ENCODE measurements around the gene PKN1. TPM values are rescaled to one million over a fixed set of nuclear protein-coding genes. Genes with fewer than 3 reads are reported as not detected.
A peak's percentile ranks its signal among the peaks of the same experiment; 100 is the strongest.

PKN1 gene
- total RNA-seq, 3 donors from 2014 or later (not counting 1 experiment from before 2014, with no cell fraction given) = 323 to 351 (median 350) TPM

DNA sequence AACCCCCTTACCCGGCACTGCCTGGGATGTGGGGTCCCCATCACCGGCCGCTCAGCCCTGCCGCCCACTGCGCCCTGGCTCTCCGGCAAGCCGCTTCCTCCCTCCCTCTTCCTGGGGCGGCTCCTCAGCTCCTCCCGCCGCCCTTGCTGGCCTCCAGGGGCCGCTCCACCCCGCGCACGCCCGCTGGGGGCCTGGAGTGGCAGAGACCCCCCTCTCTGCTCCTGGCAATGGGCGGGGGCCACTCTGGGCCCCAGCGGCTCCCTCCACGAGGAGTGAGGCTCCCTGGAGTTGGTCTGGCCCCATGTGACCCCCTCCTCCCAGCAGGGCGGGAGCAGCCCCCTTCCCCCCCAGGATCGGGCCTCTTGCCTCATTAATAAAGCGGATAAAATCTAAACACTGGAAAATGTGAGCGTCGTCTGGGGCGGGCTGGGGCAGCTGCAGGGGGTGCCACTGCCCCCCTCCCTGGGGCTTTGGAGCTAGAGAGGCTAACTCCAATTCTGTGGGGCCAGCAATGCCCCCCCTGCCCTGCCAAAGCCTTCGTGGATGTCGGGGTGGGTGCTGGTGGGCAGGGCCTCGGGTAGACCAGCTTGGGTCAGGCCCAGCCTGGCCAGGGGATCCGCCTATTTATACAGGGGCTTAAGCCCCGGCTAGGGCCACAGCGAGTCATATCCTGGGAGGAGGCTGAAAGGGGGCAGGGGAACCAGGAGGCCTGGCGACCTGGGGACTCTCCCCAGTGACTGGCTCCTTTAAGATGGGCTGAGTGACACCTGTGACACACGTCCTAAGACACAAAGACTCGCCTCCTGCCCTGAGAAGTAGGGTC, 42.4 kb downstream of the PKN1 start, which contains the start of gene PTGER1:
Gene PTGER1, minus strand, starts transcription at position 104 of the 823 bp plus-strand sequence. CDS start 1,034 bp downstream, outside the sequence.
- TF ChIP-seq, protein P1, sequence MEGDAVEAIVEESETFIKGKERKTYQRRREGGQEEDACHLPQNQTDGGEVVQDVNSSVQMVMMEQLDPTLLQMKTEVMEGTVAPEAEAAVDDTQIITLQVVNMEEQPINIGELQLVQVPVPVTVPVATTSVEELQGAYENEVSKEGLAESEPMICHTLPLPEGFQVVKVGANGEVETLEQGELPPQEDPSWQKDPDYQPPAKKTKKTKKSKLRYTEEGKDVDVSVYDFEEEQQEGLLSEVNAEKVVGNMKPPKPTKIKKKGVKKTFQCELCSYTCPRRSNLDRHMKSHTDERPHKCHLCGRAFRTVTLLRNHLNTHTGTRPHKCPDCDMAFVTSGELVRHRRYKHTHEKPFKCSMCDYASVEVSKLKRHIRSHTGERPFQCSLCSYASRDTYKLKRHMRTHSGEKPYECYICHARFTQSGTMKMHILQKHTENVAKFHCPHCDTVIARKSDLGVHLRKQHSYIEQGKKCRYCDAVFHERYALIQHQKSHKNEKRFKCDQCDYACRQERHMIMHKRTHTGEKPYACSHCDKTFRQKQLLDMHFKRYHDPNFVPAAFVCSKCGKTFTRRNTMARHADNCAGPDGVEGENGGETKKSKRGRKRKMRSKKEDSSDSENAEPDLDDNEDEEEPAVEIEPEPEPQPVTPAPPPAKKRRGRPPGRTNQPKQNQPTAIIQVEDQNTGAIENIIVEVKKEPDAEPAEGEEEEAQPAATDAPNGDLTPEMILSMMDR (IDR thresholded peaks at IDR 0.05) = no peak
- H3K9me3 Mint-ChIP-seq = no peaks in the 10 kb centered on the region
- Histone ChIP-seq H3K27me3 (ENCODE audit: control insufficient read depth, insufficient read depth, low read length) (peaks cover 11% of the 10 kb centered on the region), H3K4me1 (ENCODE audit: control insufficient read depth, insufficient read depth, low read length) (peaks cover 64% of the 10 kb centered on the region), H3K4me3 (ENCODE audit: low read length) (no peak within 1 kb of the TSS), H3K36me3 (ENCODE audit: control insufficient read depth, insufficient read depth, low read length) (peaks cover 17% of the 10 kb centered on the region), H3K27ac (ENCODE audit: low read length) (peak within 1 kb of the TSS; percentile 3), H3K9me3 (ENCODE audit: control insufficient read depth, insufficient read depth, low read length) (no peaks in the 10 kb centered on the region)
- no peaks in the 10 kb centered on the region for H3K36me3 Mint-ChIP-seq
- ATAC-seq (peak; percentile 43 to 67 (median 58)), DNase-seq (peak; percentile 60 to 67)
- peaks cover 0 to 11% of the 10 kb centered on the region in 2 donors for H3K27me3 Mint-ChIP-seq (ENCODE audit: low read depth in 2 of 2)
- 12% methylated on average over 33 of the region's 33 CpGs for WGBS (ENCODE audit: insufficient coverage)
- peak within 1 kb of the TSS; percentile 81 to 99 for H3K27ac Mint-ChIP-seq
- intact Hi-C loops (cut with micrococcal nuclease) = loop anchor here (1.0 to 10.0 kb wide), 6 partner anchors 16 to 591 kb away; partner anchors contain the start of genes ASF1B and DDX39A
- H3K4me1 Mint-ChIP-seq = peaks cover 29 to 54% of the 10 kb centered on the region in 2 donors
- H3K4me3 Mint-ChIP-seq = peak within 1 kb of the TSS; percentile 76

DNA sequence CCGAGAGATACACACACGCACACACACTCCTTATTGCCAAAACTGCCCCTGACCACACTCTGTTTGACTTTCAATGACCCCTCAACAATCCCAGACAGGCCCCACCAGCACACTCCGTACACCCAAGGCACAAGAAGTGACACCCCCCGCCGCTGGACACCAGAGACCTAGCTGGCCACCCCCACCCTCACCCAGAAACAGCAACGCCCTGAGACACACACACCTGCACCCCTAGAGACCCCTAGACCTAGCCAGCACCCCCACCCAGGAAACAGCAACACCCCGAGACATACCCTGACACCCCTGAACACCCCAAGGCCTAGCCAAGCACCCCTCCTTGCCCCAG, 43.2 kb downstream of the PKN1 start:
- H3K4me3 ChIP-seq (ENCODE audit: low read length) = no peak overlapping the region
- H3K27ac ChIP-seq (ENCODE audit: low read length) = peak overlapping the region; percentile 3
- H3K27me3 Mint-ChIP-seq (ENCODE audit: low read depth in 2 of 2) = peaks cover 0 to 11% of the 10 kb centered on the region in 2 donors
- H3K36me3 Mint-ChIP-seq = no peaks in the 10 kb centered on the region
- TF ChIP-seq, protein P1 (IDR thresholded peaks at IDR 0.05) = no peak
- H3K27me3 ChIP-seq (ENCODE audit: control insufficient read depth, insufficient read depth, low read length) = peaks cover 11% of the 10 kb centered on the region
- peak overlapping the region; percentile 76 for H3K4me3 Mint-ChIP-seq
- H3K9me3 Mint-ChIP-seq = no peaks in the 10 kb centered on the region
- intact Hi-C loops (cut with micrococcal nuclease) = loop anchor here (1.0 to 10.0 kb wide), 6 partner anchors 17 to 591 kb away; partner anchors contain the start of genes ASF1B and DDX39A
- peak overlapping the region; percentile 81 to 99 for H3K27ac Mint-ChIP-seq
- no peak for DNase-seq
- no peaks in the 10 kb centered on the region for H3K9me3 ChIP-seq (ENCODE audit: control insufficient read depth, insufficient read depth, low read length)
- H3K4me1 Mint-ChIP-seq = peaks cover 29 to 54% of the 10 kb centered on the region in 2 donors
- ATAC-seq = no peak
- 79% methylated on average over 7 of the region's 7 CpGs for WGBS (ENCODE audit: insufficient coverage)
- peaks cover 66% of the 10 kb centered on the region for H3K4me1 ChIP-seq (ENCODE audit: control insufficient read depth, insufficient read depth, low read length)
- H3K36me3 ChIP-seq (ENCODE audit: control insufficient read depth, insufficient read depth, low read length) = peaks cover 13% of the 10 kb centered on the region

DNA sequence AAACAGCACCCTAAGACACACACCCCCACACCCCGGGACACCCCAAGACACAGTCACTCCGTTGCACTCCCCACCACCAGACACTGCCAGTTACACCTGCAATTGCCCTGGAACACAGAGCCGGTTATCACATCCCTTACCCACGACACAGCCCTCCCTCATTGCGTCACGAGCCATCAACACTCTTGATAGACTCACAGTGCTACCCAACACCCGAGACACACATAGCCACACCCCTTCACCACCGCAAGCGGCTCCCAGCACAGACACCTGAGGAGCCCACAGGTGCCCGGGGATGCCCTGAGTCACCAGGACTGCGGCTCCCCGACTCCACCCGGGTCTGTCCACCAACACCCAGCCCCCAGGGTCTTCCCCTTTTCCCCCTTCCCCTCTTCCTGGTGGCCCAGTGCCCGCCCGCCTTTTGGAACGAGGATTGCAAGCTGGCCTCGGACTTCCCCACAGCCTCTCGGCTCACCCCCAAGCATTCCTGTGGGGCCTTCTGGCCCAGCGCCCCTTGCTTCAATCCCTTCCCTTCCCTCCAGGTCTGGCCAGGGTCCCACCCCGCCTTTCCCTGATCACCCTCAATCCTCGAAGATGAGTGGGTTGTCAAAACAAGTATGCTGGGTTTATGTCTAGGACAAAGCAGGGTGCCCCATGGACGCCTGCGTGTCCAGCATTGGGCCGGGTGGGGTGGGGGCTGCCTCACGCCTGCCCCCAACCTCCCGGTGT, 43.7 kb downstream of the PKN1 start:
- ATAC-seq (peak; percentile 70 to 82 (median 81)), DNase-seq (peak; percentile 85 to 88)
- H3K27ac ChIP-seq (ENCODE audit: low read length) = peak overlapping the region; percentile 3
- H3K36me3 ChIP-seq (ENCODE audit: control insufficient read depth, insufficient read depth, low read length) = peaks cover 13% of the 10 kb centered on the region
- Mint-ChIP-seq H3K9me3 (no peaks in the 10 kb centered on the region), H3K27me3 (ENCODE audit: low read depth in 2 of 2) (peaks cover 0 to 11% of the 10 kb centered on the region in 2 donors), H3K36me3 (no peaks in the 10 kb centered on the region), H3K4me1 (peaks cover 29 to 51% of the 10 kb centered on the region in 2 donors), H3K27ac (peak overlapping the region; percentile 81 to 99), H3K4me3 (peak overlapping the region; percentile 76)
- TF ChIP-seq, protein P1 (IDR thresholded peaks at IDR 0.05) = no peak
- H3K4me1 ChIP-seq (ENCODE audit: control insufficient read depth, insufficient read depth, low read length) = peaks cover 63% of the 10 kb centered on the region
- no peak overlapping the region for H3K4me3 ChIP-seq (ENCODE audit: low read length)
- 68% methylated on average over 25 of the region's 26 CpGs for whole genome bisulfite sequencing (ENCODE audit: insufficient coverage)
- intact Hi-C loops (cut with micrococcal nuclease) = loop anchor here (1.0 to 10.0 kb wide), 6 partner anchors 18 to 592 kb away; partner anchors contain the start of genes ASF1B and DDX39A
- H3K27me3 ChIP-seq (ENCODE audit: control insufficient read depth, insufficient read depth, low read length) = peaks cover 11% of the 10 kb centered on the region
- no peaks in the 10 kb centered on the region for H3K9me3 ChIP-seq (ENCODE audit: control insufficient read depth, insufficient read depth, low read length)
